ENCODE results near the gene COL4A1.

- TF ChIP-seq CTCF (optimal IDR thresholded peaks at IDR 0.05 in 1 of 3, IDR thresholded peaks at IDR 0.05 in 1 of 3, conservative IDR thresholded peaks at IDR 0.05 in 1 of 3; ENCODE audit: extremely low read depth in 1 of 3, insufficient read depth in 2 of 3, low read length in 3 of 3) (no peak), EZH2 (IDR thresholded peaks at IDR 0.05; ENCODE audit: low read length) (no peak)
Measured at GRCh38 chr13:110262508-110263291, 44.3 kb downstream of the COL4A1 start.

Measured in keratinocyte (primary cell).